GM18498 (cell line): Measurements from ENCODE around the gene PARD3.
"Not testable (repeated sequence)": the region's sequence is repeated elsewhere in the genome, so short reads cannot be mapped to it uniquely, and the experiment has no call there.

Experiments
- ATAC-seq: cut with Tn5 transposase; IDR thresholded peaks from one replicate; pipeline ENCODE4 v1.9.1; 2021; ENCODE audit warnings: mild to moderate bottlenecking, moderate library complexity; ENCODE audit not compliant: unreplicated experiment

PARD3 gene

GRCh38 chr10:34719328-34719727 is 95.8 kb downstream of the PARD3 start:
- no peak for ATAC-seq

- no peak for ATAC-seq
Observed at GRCh38 chr10:34717429-34717828, 97.7 kb downstream of the PARD3 start.

- peak; percentile 57 for ATAC-seq
Observed at GRCh38 chr10:34716958-34717357, 98.1 kb downstream of the PARD3 start.

- ATAC-seq: no peak
Observed at GRCh38 chr10:34716234-34716633, 98.9 kb downstream of the PARD3 start.

GRCh38 chr10:34715511-34716187 is 99.4 kb downstream of the PARD3 start:
- ATAC-seq: no peak

- no peak for ATAC-seq
Observed at GRCh38 chr10:34713875-34714274, 101.2 kb downstream of the PARD3 start.

GRCh38 chr10:34711500-34711899 is 103.6 kb downstream of the PARD3 start:
- no peak for ATAC-seq

- ATAC-seq: no peak
Observed at GRCh38 chr10:34710391-34710751, 104.7 kb downstream of the PARD3 start.

- ATAC-seq: no peak
Observed at GRCh38 chr10:34709637-34710390, 105.3 kb downstream of the PARD3 start.

- no peak for ATAC-seq
Observed at GRCh38 chr10:34707656-34708055, 107.4 kb downstream of the PARD3 start.

- ATAC-seq: not testable (repeated sequence)
Observed at GRCh38 chr10:34706992-34707391, 108.1 kb downstream of the PARD3 start.

GRCh38 chr10:34706147-34706546 is 108.9 kb downstream of the PARD3 start:
- no peak for ATAC-seq

- ATAC-seq: no peak
Observed at GRCh38 chr10:34705563-34705962, 109.5 kb downstream of the PARD3 start.

GRCh38 chr10:34704526-34705184 is 110.4 kb downstream of the PARD3 start:
- no peak for ATAC-seq

GRCh38 chr10:34702982-34703381 is 112.1 kb downstream of the PARD3 start:
- no peak for ATAC-seq

GRCh38 chr10:34702093-34702937 is 112.8 kb downstream of the PARD3 start:
- no peak for ATAC-seq

GRCh38 chr10:34701194-34701593 is 113.9 kb downstream of the PARD3 start:
- ATAC-seq: no peak

GRCh38 chr10:34700752-34701151 is 114.3 kb downstream of the PARD3 start:
- not testable (repeated sequence) for ATAC-seq

- ATAC-seq: no peak
Observed at GRCh38 chr10:34699904-34700517, 115.1 kb downstream of the PARD3 start.

- ATAC-seq: no peak
Observed at GRCh38 chr10:34698979-34699378, 116.1 kb downstream of the PARD3 start.
